ENCODE data around the gene MSN. TPM values are rescaled to one million over a fixed set of nuclear protein-coding genes. Genes with fewer than 3 reads are reported as not detected.

MSN gene
- total RNA-seq, 1 donor from 2014 or later = 72.3 TPM

GRCh38 chrX:65707151-65707550 lies 39.7 kb downstream of the MSN start:
- H3K27ac Mint-ChIP-seq (ENCODE audit: unreplicated experiment) = no peak overlapping the region
- H3K36me3 Mint-ChIP-seq (ENCODE audit: unreplicated experiment) = no peaks in the 10 kb centered on the region
- DNase-seq = no peak
- peaks cover 4% of the 10 kb centered on the region for H3K4me1 Mint-ChIP-seq (ENCODE audit: low read depth, unreplicated experiment)
- no peak overlapping the region for H3K4me3 Mint-ChIP-seq (ENCODE audit: unreplicated experiment)
- TF ChIP-seq CTCF (IDR thresholded peaks at IDR 0.05; ENCODE audit: partially characterized antibody, unreplicated experiment) = no peak
- no peaks in the 10 kb centered on the region for H3K27me3 Mint-ChIP-seq (ENCODE audit: unreplicated experiment)
- peaks cover 2% of the 10 kb centered on the region for H3K9me3 Mint-ChIP-seq (ENCODE audit: unreplicated experiment)

DNA sequence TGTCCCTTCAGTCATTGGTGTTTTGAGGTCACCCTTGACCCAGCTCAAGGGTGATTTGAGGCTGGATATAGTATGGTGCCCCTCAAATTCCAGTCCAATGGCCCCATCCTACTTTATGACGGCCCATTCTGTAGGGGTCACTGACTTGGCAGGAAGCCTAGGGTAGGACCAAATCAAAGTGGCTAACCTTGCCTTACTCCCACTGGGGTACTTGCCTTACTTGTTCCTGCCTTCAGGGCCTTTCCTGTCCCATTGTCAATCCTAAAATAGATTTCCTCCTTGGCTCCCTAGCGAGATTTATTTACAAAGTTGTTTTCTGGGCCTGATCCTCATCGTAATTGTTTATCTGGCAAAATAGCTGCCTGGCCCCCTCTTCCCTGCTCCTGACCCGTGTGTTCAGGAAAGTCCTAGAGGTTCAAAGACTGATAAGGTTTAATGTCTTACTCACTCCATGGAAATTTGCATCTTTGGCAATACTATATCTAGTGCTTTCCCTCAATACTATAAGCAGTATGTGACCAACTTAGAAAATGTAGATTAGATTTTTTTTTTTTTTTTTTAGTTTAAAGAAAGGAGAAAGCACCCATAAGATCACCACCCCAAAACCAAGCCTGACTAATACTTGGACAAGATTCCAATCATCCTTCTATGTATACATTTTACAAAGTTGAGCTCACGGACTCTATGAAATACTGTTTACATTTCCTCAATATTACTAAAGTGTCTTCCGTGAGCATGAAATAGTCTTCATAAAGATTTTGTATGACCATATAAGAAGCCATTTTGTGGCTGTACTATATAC lies 44.8 kb downstream of the MSN start:
- H3K9me3 Mint-ChIP-seq (ENCODE audit: unreplicated experiment) = peaks cover 2% of the 10 kb centered on the region
- DNase-seq = no peak
- no peak overlapping the region for H3K27ac Mint-ChIP-seq (ENCODE audit: unreplicated experiment)
- no peaks in the 10 kb centered on the region for H3K4me1 Mint-ChIP-seq (ENCODE audit: low read depth, unreplicated experiment)
- TF ChIP-seq CTCF (IDR thresholded peaks at IDR 0.05; ENCODE audit: partially characterized antibody, unreplicated experiment) = no peak
- no peaks in the 10 kb centered on the region for H3K36me3 Mint-ChIP-seq (ENCODE audit: unreplicated experiment)
- no peak overlapping the region for H3K4me3 Mint-ChIP-seq (ENCODE audit: unreplicated experiment)
- H3K27me3 Mint-ChIP-seq (ENCODE audit: unreplicated experiment) = no peaks in the 10 kb centered on the region

- Mint-ChIP-seq H3K4me1 (ENCODE audit: low read depth, unreplicated experiment) (no peaks in the 10 kb centered on the region), H3K27me3 (ENCODE audit: unreplicated experiment) (no peaks in the 10 kb centered on the region), H3K36me3 (ENCODE audit: unreplicated experiment) (no peaks in the 10 kb centered on the region), H3K4me3 (ENCODE audit: unreplicated experiment) (no peak overlapping the region), H3K9me3 (ENCODE audit: unreplicated experiment) (no peaks in the 10 kb centered on the region), H3K27ac (ENCODE audit: unreplicated experiment) (no peak overlapping the region)
- DNase-seq = no peak
- TF ChIP-seq CTCF (IDR thresholded peaks at IDR 0.05; ENCODE audit: partially characterized antibody, unreplicated experiment) = no peak
Measured at GRCh38 chrX:65718538-65718937, 51.1 kb downstream of the MSN start.

- no peak overlapping the region for H3K27ac Mint-ChIP-seq (ENCODE audit: unreplicated experiment)
- no peak for TF ChIP-seq CTCF (IDR thresholded peaks at IDR 0.05; ENCODE audit: partially characterized antibody, unreplicated experiment)
Measured at GRCh38 chrX:65720381-65720964, 53.0 kb downstream of the MSN start.

GRCh38 chrX:65723706-65724105 lies 56.3 kb downstream of the MSN start:
- no peak overlapping the region for H3K27ac Mint-ChIP-seq (ENCODE audit: unreplicated experiment)
- no peak for DNase-seq
- no peak overlapping the region for H3K4me3 Mint-ChIP-seq (ENCODE audit: unreplicated experiment)

More at GRCh38 chrX:65720381-65720964, 53.0 kb downstream of the MSN start:
- DNase-seq = no peak
- Mint-ChIP-seq H3K27me3 (ENCODE audit: unreplicated experiment) (no peaks in the 10 kb centered on the region), H3K4me1 (ENCODE audit: low read depth, unreplicated experiment) (no peaks in the 10 kb centered on the region), H3K4me3 (ENCODE audit: unreplicated experiment) (no peak overlapping the region), H3K9me3 (ENCODE audit: unreplicated experiment) (peaks cover 5% of the 10 kb centered on the region), H3K36me3 (ENCODE audit: unreplicated experiment) (no peaks in the 10 kb centered on the region)

More at GRCh38 chrX:65723706-65724105, 56.3 kb downstream of the MSN start:
- no peaks in the 10 kb centered on the region for H3K36me3 Mint-ChIP-seq (ENCODE audit: unreplicated experiment)
- no peak for TF ChIP-seq CTCF (IDR thresholded peaks at IDR 0.05; ENCODE audit: partially characterized antibody, unreplicated experiment)
- H3K9me3 Mint-ChIP-seq (ENCODE audit: unreplicated experiment) = peaks cover 6% of the 10 kb centered on the region
- H3K4me1 Mint-ChIP-seq (ENCODE audit: low read depth, unreplicated experiment) = no peaks in the 10 kb centered on the region
- H3K27me3 Mint-ChIP-seq (ENCODE audit: unreplicated experiment) = no peaks in the 10 kb centered on the region

All from glutamatergic neuron (in vitro differentiated cells).